GM18519 (cell line): Measurements from ENCODE around the gene MAN1A1.
"Not testable (repeated sequence)": the region's sequence is repeated elsewhere in the genome, so short reads cannot be mapped to it uniquely, and the experiment has no call there.

Experiments
- ATAC-seq: cut with Tn5 transposase; IDR thresholded peaks from one replicate; pipeline ENCODE4 v1.9.1; 2021; ENCODE audit warnings: mild to moderate bottlenecking, moderate library complexity; ENCODE audit not compliant: unreplicated experiment, low FRiP score

Gene MAN1A1

GRCh38 chr6:119349361-119350201 lies at the start of gene MAN1A1:
Gene MAN1A1 (minus strand): TSS chr6:119349761. CDS start chr6:119349065, 696 bp downstream.
- peak; percentile 70 for ATAC-seq

- ATAC-seq = no peak
Observed at GRCh38 chr6:119395192-119395591, 45.6 kb upstream of the MAN1A1 start.

GRCh38 chr6:119390247-119390793 lies 40.8 kb upstream of the MAN1A1 start:
- ATAC-seq = no peak

GRCh38 chr6:119385994-119386393 lies 36.4 kb upstream of the MAN1A1 start:
- ATAC-seq = no peak

GRCh38 chr6:119384444-119384843 lies 34.9 kb upstream of the MAN1A1 start:
- ATAC-seq = no peak

- no peak for ATAC-seq
Observed at GRCh38 chr6:119379809-119380208, 30.2 kb upstream of the MAN1A1 start.

- not testable (repeated sequence) for ATAC-seq
Observed at GRCh38 chr6:119377043-119377442, 27.5 kb upstream of the MAN1A1 start.

GRCh38 chr6:119370080-119370479 lies 20.5 kb upstream of the MAN1A1 start:
- no peak for ATAC-seq

GRCh38 chr6:119368921-119369320 lies 19.4 kb upstream of the MAN1A1 start:
- no peak for ATAC-seq

- no peak for ATAC-seq
Observed at GRCh38 chr6:119361209-119361608, 11.6 kb upstream of the MAN1A1 start.

- ATAC-seq = no peak
Observed at GRCh38 chr6:119360262-119360915, 10.8 kb upstream of the MAN1A1 start.

GRCh38 chr6:119355890-119356289 lies 6.3 kb upstream of the MAN1A1 start:
- no peak for ATAC-seq

GRCh38 chr6:119355157-119355556 lies 5.6 kb upstream of the MAN1A1 start:
- no peak for ATAC-seq

GRCh38 chr6:119353696-119354095 lies 4.1 kb upstream of the MAN1A1 start:
- ATAC-seq = no peak

- ATAC-seq = no peak
Observed at GRCh38 chr6:119352001-119352400, 2.4 kb upstream of the MAN1A1 start.

- no peak for ATAC-seq
Observed at GRCh38 chr6:119350952-119351372, 1.4 kb upstream of the MAN1A1 start.

- peak; percentile 20 for ATAC-seq
Observed at GRCh38 chr6:119350202-119350951, 816 bp upstream of the MAN1A1 start.

- ATAC-seq = no peak
Observed at GRCh38 chr6:119348748-119349360, 707 bp downstream of the MAN1A1 start.

GRCh38 chr6:119348096-119348747 lies 1.3 kb downstream of the MAN1A1 start:
- ATAC-seq = no peak
